RCC 7860 (cell line): ENCODE results near the gene SPARC.
"Not testable (repeated sequence)": the region's sequence is repeated elsewhere in the genome, so short reads cannot be mapped to it uniquely, and the experiment has no call there.

Experiments
- DNase-seq: peaks from one replicate; pipeline ENCODE4 v3.0.0-alpha.2; 2015; ENCODE audit warnings: low spot score
- FAIRE-seq: peaks from 2 replicates; lab custom pipeline; 2012; peaks lifted over from hg19 to GRCh38; lab: Jason Lieb, UNC

Gene SPARC

GRCh38 chr5:151686674-151687407, at the start of gene SPARC:
SPARC (minus strand) TSS chr5:151686915; CDS start chr5:151676188, 10,727 bp downstream.
- FAIRE-seq: peak; percentile 65
- peak; percentile 77 for DNase-seq

- DNase-seq (no peak), FAIRE-seq (no peak)
Observed at GRCh38 chr5:151735646-151736045, 48.9 kb upstream of the SPARC start.

GRCh38 chr5:151734064-151734408, 47.3 kb upstream of the SPARC start:
- FAIRE-seq: no peak
- DNase-seq: no peak

GRCh38 chr5:151733358-151734063, 46.8 kb upstream of the SPARC start:
- FAIRE-seq: no peak

GRCh38 chr5:151730381-151730780, 43.7 kb upstream of the SPARC start:
- DNase-seq: no peak
- no peak for FAIRE-seq

More at GRCh38 chr5:151733358-151734063, 46.8 kb upstream of the SPARC start:
- no peak for DNase-seq

GRCh38 chr5:151729597-151729996, 42.9 kb upstream of the SPARC start:
- peak; percentile 13 for DNase-seq
- not testable (repeated sequence) for FAIRE-seq

- no peak for FAIRE-seq
Observed at GRCh38 chr5:151724360-151724759, 37.6 kb upstream of the SPARC start.

GRCh38 chr5:151722546-151722945, 35.8 kb upstream of the SPARC start:
- no peak for FAIRE-seq
- DNase-seq: no peak

More at GRCh38 chr5:151724360-151724759, 37.6 kb upstream of the SPARC start:
- no peak for DNase-seq

- FAIRE-seq (no peak), DNase-seq (no peak)
Observed at GRCh38 chr5:151721812-151722391, 35.2 kb upstream of the SPARC start.

GRCh38 chr5:151721087-151721646, 34.5 kb upstream of the SPARC start:
- DNase-seq (no peak), FAIRE-seq (no peak)

GRCh38 chr5:151720215-151720614, 33.5 kb upstream of the SPARC start:
- no peak for FAIRE-seq

GRCh38 chr5:151719228-151720000, 32.7 kb upstream of the SPARC start:
- DNase-seq (no peak), FAIRE-seq (no peak)

More at GRCh38 chr5:151720215-151720614, 33.5 kb upstream of the SPARC start:
- DNase-seq: no peak

- FAIRE-seq (no peak), DNase-seq (no peak)
Observed at GRCh38 chr5:151718646-151719045, 31.9 kb upstream of the SPARC start.

GRCh38 chr5:151718153-151718552, 31.4 kb upstream of the SPARC start:
- FAIRE-seq (no peak), DNase-seq (no peak)

- FAIRE-seq (no peak), DNase-seq (no peak)
Observed at GRCh38 chr5:151717416-151717815, 30.7 kb upstream of the SPARC start.

- FAIRE-seq (no peak), DNase-seq (no peak)
Observed at GRCh38 chr5:151709109-151709735, 22.5 kb upstream of the SPARC start.

- no peak for FAIRE-seq
Observed at GRCh38 chr5:151708126-151708525, 21.4 kb upstream of the SPARC start.

GRCh38 chr5:151707567-151707966, 20.9 kb upstream of the SPARC start:
- DNase-seq (no peak), FAIRE-seq (no peak)

More at GRCh38 chr5:151708126-151708525, 21.4 kb upstream of the SPARC start:
- peak; percentile 24 for DNase-seq

GRCh38 chr5:151706906-151707305, 20.2 kb upstream of the SPARC start:
- FAIRE-seq: peak; percentile 87
- DNase-seq: peak; percentile 89

GRCh38 chr5:151703780-151704179, 17.1 kb upstream of the SPARC start:
- DNase-seq (no peak), FAIRE-seq (peak; percentile 60)
